ENCODE data around the gene DAPK1.

DNA sequence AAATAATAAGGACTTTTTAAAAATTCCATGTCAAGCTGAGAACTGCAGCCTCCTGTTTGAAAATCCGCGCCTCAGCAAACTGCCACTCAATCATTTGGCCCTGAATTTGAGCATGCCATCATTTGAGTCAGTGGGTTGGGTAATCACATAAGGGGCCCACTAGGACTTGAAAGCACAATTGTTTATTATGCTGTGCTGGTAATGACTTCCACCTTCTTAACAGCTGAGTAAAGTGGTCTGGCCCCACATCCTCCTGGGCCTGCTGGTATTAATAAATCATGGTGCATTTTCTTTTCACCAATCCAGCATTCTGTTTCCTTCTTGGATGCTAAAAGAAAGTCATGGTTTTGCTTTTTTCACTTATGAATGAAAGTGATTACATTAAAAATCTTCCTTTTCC is 125.3 kb downstream of the DAPK1 start:
- no peak for TF ChIP-seq POLR2AphosphoS5 (IDR thresholded peaks at IDR 0.05; ENCODE audit: low read depth, low read length)
- no peak for TF ChIP-seq POLR2A (IDR thresholded peaks at IDR 0.05; ENCODE audit: low read depth, low read length)
- no peak for TF ChIP-seq SPI1 (IDR thresholded peaks at IDR 0.05; ENCODE audit: low read depth, low read length)
- no peak for TF ChIP-seq TAF1 (IDR thresholded peaks at IDR 0.05; ENCODE audit: low read depth, low read length)

Data from GM12891 (cell line).